ENCODE results near the gene BCL2L14.
"Not testable (repeated sequence)": the region's sequence is repeated elsewhere in the genome, so short reads cannot be mapped to it uniquely, and the experiment has no call there.

Gene BCL2L14

GRCh38 chr12:12108441-12109058 lies 37.8 kb downstream of the BCL2L14 start:
- Histone ChIP-seq H3K4me3 (ENCODE audit: low read length) (no peak overlapping the region), H4K20me1 (ENCODE audit: control insufficient read depth, insufficient read depth, low read depth, low read length) (no peaks in the 10 kb centered on the region), H3F3A (ENCODE audit: control insufficient read depth, insufficient read depth) (no peaks in the 10 kb centered on the region), H3K27me3 (ENCODE audit: control insufficient read depth, low read length) (no peaks in the 10 kb centered on the region), H3K79me2 (ENCODE audit: control insufficient read depth, low read length) (no peaks in the 10 kb centered on the region), H3K36me3 (ENCODE audit: control insufficient read depth, low read length) (no peaks in the 10 kb centered on the region), H3K9me3 (ENCODE audit: control insufficient read depth, insufficient read depth, low read length) (peaks cover 4% of the 10 kb centered on the region; the same call in 1 of the 2 replicates), H3K4me1 (ENCODE audit: control insufficient read depth, low read length) (no peaks in the 10 kb centered on the region), H3K9me2 (replicated peaks; ENCODE audit: control insufficient read depth, low read length) (no peaks in the 10 kb centered on the region), H3K4me2 (ENCODE audit: low read length) (no peak overlapping the region), H3K27ac (ENCODE audit: low read depth, low read length) (no peak overlapping the region)
- TF ChIP-seq EZH2phosphoT487 (IDR thresholded peaks at IDR 0.05; ENCODE audit: borderline replicate concordance, low read length) (no peak), CTCF (IDR thresholded peaks at IDR 0.05; ENCODE audit: low read depth, low read length, poor library complexity, severe bottlenecking) (no peak)

- not testable (repeated sequence) for H4K20me1 ChIP-seq (ENCODE audit: control insufficient read depth, insufficient read depth, low read depth, low read length); H3K4me3 ChIP-seq (ENCODE audit: low read length); H3K27ac ChIP-seq (ENCODE audit: low read depth, low read length); H3K36me3 ChIP-seq (ENCODE audit: control insufficient read depth, low read length); H3K27me3 ChIP-seq (ENCODE audit: control insufficient read depth, low read length); H3F3A ChIP-seq (ENCODE audit: control insufficient read depth, insufficient read depth); H3K4me2 ChIP-seq (ENCODE audit: low read length); H3K9me2 ChIP-seq (replicated peaks; ENCODE audit: control insufficient read depth, low read length); H3K9me3 ChIP-seq (ENCODE audit: control insufficient read depth, insufficient read depth, low read length); H3K79me2 ChIP-seq (ENCODE audit: control insufficient read depth, low read length); H3K4me1 ChIP-seq (ENCODE audit: control insufficient read depth, low read length)
Measured at GRCh38 chr12:12110923-12111555, 40.3 kb downstream of the BCL2L14 start.

- Histone ChIP-seq H3K4me3 (ENCODE audit: low read length) (no peak overlapping the region), H4K20me1 (ENCODE audit: control insufficient read depth, insufficient read depth, low read depth, low read length) (no peaks in the 10 kb centered on the region), H3K4me1 (ENCODE audit: control insufficient read depth, low read length) (peaks cover 7% of the 10 kb centered on the region; the same call in 1 of the 2 replicates), H3K4me2 (ENCODE audit: low read length) (no peak overlapping the region), H3K79me2 (ENCODE audit: control insufficient read depth, low read length) (no peaks in the 10 kb centered on the region), H3K36me3 (ENCODE audit: control insufficient read depth, low read length) (peaks cover 5% of the 10 kb centered on the region; the same call in 1 of the 2 replicates), H3K27me3 (ENCODE audit: control insufficient read depth, low read length) (no peaks in the 10 kb centered on the region), H3F3A (ENCODE audit: control insufficient read depth, insufficient read depth) (no peaks in the 10 kb centered on the region), H3K9me2 (replicated peaks; ENCODE audit: control insufficient read depth, low read length) (no peaks in the 10 kb centered on the region), H3K27ac (ENCODE audit: low read depth, low read length) (no peak overlapping the region), H3K9me3 (ENCODE audit: control insufficient read depth, insufficient read depth, low read length) (no peaks in the 10 kb centered on the region)
- TF ChIP-seq EZH2phosphoT487 (IDR thresholded peaks at IDR 0.05; ENCODE audit: borderline replicate concordance, low read length) = no peak
- no peak for TF ChIP-seq CTCF (IDR thresholded peaks at IDR 0.05; ENCODE audit: low read depth, low read length, poor library complexity, severe bottlenecking)
Measured at GRCh38 chr12:12115514-12115913, 44.8 kb downstream of the BCL2L14 start.

- Histone ChIP-seq H3K36me3 (ENCODE audit: control insufficient read depth, low read length) (peaks cover 12% of the 10 kb centered on the region), H3F3A (ENCODE audit: control insufficient read depth, insufficient read depth) (no peaks in the 10 kb centered on the region), H3K4me2 (ENCODE audit: low read length) (no peak overlapping the region), H3K9me2 (replicated peaks; ENCODE audit: control insufficient read depth, low read length) (no peaks in the 10 kb centered on the region), H4K20me1 (ENCODE audit: control insufficient read depth, insufficient read depth, low read depth, low read length) (no peaks in the 10 kb centered on the region), H3K4me3 (ENCODE audit: low read length) (no peak overlapping the region), H3K4me1 (ENCODE audit: control insufficient read depth, low read length) (peaks cover 7% of the 10 kb centered on the region; the same call in 1 of the 2 replicates), H3K27me3 (ENCODE audit: control insufficient read depth, low read length) (no peaks in the 10 kb centered on the region), H3K9me3 (ENCODE audit: control insufficient read depth, insufficient read depth, low read length) (no peaks in the 10 kb centered on the region), H3K79me2 (ENCODE audit: control insufficient read depth, low read length) (no peaks in the 10 kb centered on the region), H3K27ac (ENCODE audit: low read depth, low read length) (no peak overlapping the region)
- TF ChIP-seq CTCF (IDR thresholded peaks at IDR 0.05; ENCODE audit: low read depth, low read length, poor library complexity, severe bottlenecking) = no peak
- TF ChIP-seq EZH2phosphoT487 (IDR thresholded peaks at IDR 0.05; ENCODE audit: borderline replicate concordance, low read length) = no peak
Measured at GRCh38 chr12:12116677-12117076, 45.9 kb downstream of the BCL2L14 start.

Data from DOHH2 (cell line).